Measurements from ENCODE around the gene HBD. TPM values are rescaled to one million over a fixed set of nuclear protein-coding genes. Genes with fewer than 3 reads are reported as not detected.

The HBD gene
- total RNA-seq, 1 experiment from 2014 or later: not detected

- intact Hi-C loops (cut with micrococcal nuclease; ENCODE audit: unreplicated experiment) (no loop called here), in situ Hi-C loops (cut with HindIII; ENCODE audit: low pct_unique_long_range_greater_than_20kb, low sequenced_read_pairs) (no loop called here)
- H3K4me1 ChIP-seq (ENCODE audit: control insufficient read depth, insufficient read depth, low read length): no peaks in the 10 kb centered on the region
- ATAC-seq (no peak), DNase-seq (ENCODE audit: low read depth, low spot score) (no peak)
- no peaks in the 10 kb centered on the region for H3K27me3 ChIP-seq (ENCODE audit: control insufficient read depth, insufficient read depth, low read length)
- ChIA-PET POLR2A (no interaction called here), CTCF (no interaction called here)
- H3K36me3 ChIP-seq (ENCODE audit: control insufficient read depth, insufficient read depth, low read length): no peaks in the 10 kb centered on the region
- TF ChIP-seq TCF7L2 (IDR thresholded peaks at IDR 0.05; ENCODE audit: low read depth, low read length): no peak
- no peak for TF ChIP-seq SIN3A (IDR thresholded peaks at IDR 0.05; ENCODE audit: borderline replicate concordance, insufficient read depth, low read depth, low read length)
- no peak for TF ChIP-seq CTCF (IDR thresholded peaks at IDR 0.05)
- no peak for TF ChIP-seq REST (IDR thresholded peaks at IDR 0.05; ENCODE audit: insufficient read depth in 1 of 2, low read depth in 2 of 2, low read length in 1 of 2)
- no peak for TF ChIP-seq POLR2AphosphoS5 (IDR thresholded peaks at IDR 0.05; ENCODE audit: low read depth, low read length)
- no TSS peak for BruUV-seq (replicated peaks)
- H3K27ac ChIP-seq (ENCODE audit: low read length): no peak overlapping the region
- H3K4me3 ChIP-seq (ENCODE audit: low read depth in 2 of 2, low read length in 2 of 2): no peak overlapping the region
- no peaks in the 10 kb centered on the region for H3K9me3 ChIP-seq (ENCODE audit: control insufficient read depth, insufficient read depth, low read depth, low read length)
Observed at GRCh38 chr11:5230266-5230665, 4.0 kb downstream of the HBD start.

GRCh38 chr11:5229796-5230195 is 4.5 kb downstream of the HBD start:
- Histone ChIP-seq H3K4me1 (ENCODE audit: control insufficient read depth, insufficient read depth, low read length) (no peaks in the 10 kb centered on the region), H3K36me3 (ENCODE audit: control insufficient read depth, insufficient read depth, low read length) (no peaks in the 10 kb centered on the region), H3K27ac (ENCODE audit: low read length) (no peak overlapping the region), H3K9me3 (ENCODE audit: control insufficient read depth, insufficient read depth, low read depth, low read length) (no peaks in the 10 kb centered on the region), H3K4me3 (ENCODE audit: low read depth in 2 of 2, low read length in 2 of 2) (no peak overlapping the region), H3K27me3 (ENCODE audit: control insufficient read depth, insufficient read depth, low read length) (no peaks in the 10 kb centered on the region)
- intact Hi-C loops (cut with micrococcal nuclease; ENCODE audit: unreplicated experiment) (no loop called here), in situ Hi-C loops (cut with HindIII; ENCODE audit: low pct_unique_long_range_greater_than_20kb, low sequenced_read_pairs) (no loop called here)
- ATAC-seq: no peak
- BruUV-seq (replicated peaks): no TSS peak
- TF ChIP-seq CTCF (IDR thresholded peaks at IDR 0.05) (no peak), POLR2AphosphoS5 (IDR thresholded peaks at IDR 0.05; ENCODE audit: low read depth, low read length) (no peak), REST (IDR thresholded peaks at IDR 0.05; ENCODE audit: insufficient read depth in 1 of 2, low read depth in 2 of 2, low read length in 1 of 2) (no peak), SIN3A (IDR thresholded peaks at IDR 0.05; ENCODE audit: borderline replicate concordance, insufficient read depth, low read depth, low read length) (no peak), TCF7L2 (IDR thresholded peaks at IDR 0.05; ENCODE audit: low read depth, low read length) (no peak)
- ChIA-PET CTCF (no interaction called here), POLR2A (no interaction called here)
- DNase-seq (ENCODE audit: low read depth, low spot score): no peak
